DLD1 (cell line): ENCODE measurements around the gene CTNND1.

Experiments
- in situ Hi-C: cut with HindIII; loops from 2 replicates; pipeline ENCODE4 v1.10.0; 2017; ENCODE audit warnings: low sequenced_read_pairs

The CTNND1 gene

DNA sequence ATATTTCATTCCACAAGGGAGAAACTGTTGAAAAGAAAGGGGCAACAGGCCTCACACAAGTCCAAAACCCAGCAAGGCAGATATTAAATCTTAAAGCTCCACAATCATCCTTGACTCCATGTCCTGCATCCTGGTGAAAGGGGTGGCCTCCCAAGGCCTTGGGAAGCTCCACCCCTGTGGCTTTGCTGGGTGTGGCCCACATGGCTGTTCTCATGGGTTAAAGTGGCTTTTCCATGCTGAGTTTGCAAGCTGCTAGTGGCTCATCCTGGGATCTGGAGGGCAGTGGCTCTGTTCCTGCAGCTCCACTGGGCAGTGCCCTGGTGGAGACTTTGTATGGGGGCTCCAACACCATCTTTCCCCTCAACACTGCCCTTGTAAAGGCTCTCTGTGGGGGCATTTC is 106.4 kb downstream of the CTNND1 start:
- in situ Hi-C loops, result no loop called here

- in situ Hi-C loops, result no loop called here
Observed at GRCh38 chr11:57868491-57868890, 106.9 kb downstream of the CTNND1 start.
